ENCODE measurements around the gene PLTP. TPM values are rescaled to one million over a fixed set of nuclear protein-coding genes. Genes with fewer than 3 reads are reported as not detected.

PLTP gene
- total and polyA plus RNA-seq, 4 donors, result 26.9 to 125 (median 80.7) TPM

DNA sequence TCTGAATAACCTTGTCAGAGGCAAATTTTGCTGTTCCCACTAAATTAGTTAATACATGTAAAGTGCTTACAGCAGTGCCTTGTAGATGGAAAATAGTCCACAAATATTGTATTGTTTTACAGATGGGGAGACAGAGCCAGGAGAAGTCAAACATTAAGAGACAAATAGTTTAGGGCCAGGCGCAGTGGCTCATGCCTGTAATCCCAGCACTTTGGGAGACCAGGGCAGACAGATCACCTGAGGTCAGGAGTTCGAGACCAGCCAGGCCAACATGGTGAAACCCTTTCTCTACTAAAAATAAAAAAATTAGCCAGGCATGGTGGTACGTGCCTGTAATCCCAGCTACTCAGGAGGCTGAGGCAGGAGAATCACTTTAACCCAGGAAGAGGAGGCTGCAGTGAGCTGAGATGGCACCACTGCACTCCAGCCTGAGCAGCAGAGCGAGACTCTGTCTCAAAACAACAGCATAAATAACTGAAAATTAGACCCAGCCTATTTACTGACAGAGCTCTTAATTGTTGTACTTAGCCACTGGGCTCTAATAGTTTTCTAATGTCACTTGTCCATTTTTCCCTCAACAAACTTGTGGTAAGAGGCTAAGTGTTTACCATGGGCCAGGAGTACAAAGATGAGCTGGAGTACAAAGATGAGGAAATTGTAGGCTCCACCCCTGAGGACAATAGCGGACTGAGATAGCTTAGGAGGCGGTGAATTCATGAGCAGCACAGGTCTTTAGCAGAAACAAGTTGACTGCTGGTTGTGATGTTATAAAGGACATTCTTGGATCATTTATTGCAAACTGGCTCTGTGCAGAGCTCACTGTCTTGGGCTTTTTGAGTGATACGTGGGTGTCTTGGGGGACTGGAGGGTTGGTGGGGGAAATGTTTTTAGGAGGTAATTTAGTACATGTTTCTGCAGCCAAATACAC is 48.1 kb downstream of the PLTP start:
- no peaks in the 10 kb centered on the region for H3K9me3 ChIP-seq (ENCODE audit: control insufficient read depth in 4 of 4, insufficient read depth in 3 of 4, low read length in 3 of 4)
- H3K4me1 ChIP-seq (ENCODE audit: control insufficient read depth in 5 of 5, insufficient read depth in 5 of 5, low read length in 5 of 5), result peaks cover 0 to 2% (median 0%) of the 10 kb centered on the region in 5 donors
- WGBS, 2 donors, result 90 to 91% methylated on average over 7 of the region's 7 CpGs
- ATAC-seq (ENCODE audit: insufficient read depth, low FRiP score) (no peak), DNase-seq (no peak)
- TF ChIP-seq, protein P1, sequence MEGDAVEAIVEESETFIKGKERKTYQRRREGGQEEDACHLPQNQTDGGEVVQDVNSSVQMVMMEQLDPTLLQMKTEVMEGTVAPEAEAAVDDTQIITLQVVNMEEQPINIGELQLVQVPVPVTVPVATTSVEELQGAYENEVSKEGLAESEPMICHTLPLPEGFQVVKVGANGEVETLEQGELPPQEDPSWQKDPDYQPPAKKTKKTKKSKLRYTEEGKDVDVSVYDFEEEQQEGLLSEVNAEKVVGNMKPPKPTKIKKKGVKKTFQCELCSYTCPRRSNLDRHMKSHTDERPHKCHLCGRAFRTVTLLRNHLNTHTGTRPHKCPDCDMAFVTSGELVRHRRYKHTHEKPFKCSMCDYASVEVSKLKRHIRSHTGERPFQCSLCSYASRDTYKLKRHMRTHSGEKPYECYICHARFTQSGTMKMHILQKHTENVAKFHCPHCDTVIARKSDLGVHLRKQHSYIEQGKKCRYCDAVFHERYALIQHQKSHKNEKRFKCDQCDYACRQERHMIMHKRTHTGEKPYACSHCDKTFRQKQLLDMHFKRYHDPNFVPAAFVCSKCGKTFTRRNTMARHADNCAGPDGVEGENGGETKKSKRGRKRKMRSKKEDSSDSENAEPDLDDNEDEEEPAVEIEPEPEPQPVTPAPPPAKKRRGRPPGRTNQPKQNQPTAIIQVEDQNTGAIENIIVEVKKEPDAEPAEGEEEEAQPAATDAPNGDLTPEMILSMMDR (IDR thresholded peaks at IDR 0.05; ENCODE audit: control extremely low read depth, extremely low read depth), result no peak
- H3K36me3 ChIP-seq (ENCODE audit: control insufficient read depth in 4 of 4, insufficient read depth in 4 of 4, low read length in 4 of 4), result no peaks in the 10 kb centered on the region
- H3K27me3 ChIP-seq (ENCODE audit: control insufficient read depth in 3 of 3, insufficient read depth in 3 of 3, low read length in 2 of 3), result no peaks in the 10 kb centered on the region
- no peak overlapping the region for H3K9ac ChIP-seq (ENCODE audit: insufficient read depth in 1 of 2, low read length in 2 of 2)
- no peak overlapping the region for H3K27ac ChIP-seq (ENCODE audit: low read depth in 1 of 2, low read length in 1 of 2)
- H3K4me3 ChIP-seq, result no peak overlapping the region

DNA sequence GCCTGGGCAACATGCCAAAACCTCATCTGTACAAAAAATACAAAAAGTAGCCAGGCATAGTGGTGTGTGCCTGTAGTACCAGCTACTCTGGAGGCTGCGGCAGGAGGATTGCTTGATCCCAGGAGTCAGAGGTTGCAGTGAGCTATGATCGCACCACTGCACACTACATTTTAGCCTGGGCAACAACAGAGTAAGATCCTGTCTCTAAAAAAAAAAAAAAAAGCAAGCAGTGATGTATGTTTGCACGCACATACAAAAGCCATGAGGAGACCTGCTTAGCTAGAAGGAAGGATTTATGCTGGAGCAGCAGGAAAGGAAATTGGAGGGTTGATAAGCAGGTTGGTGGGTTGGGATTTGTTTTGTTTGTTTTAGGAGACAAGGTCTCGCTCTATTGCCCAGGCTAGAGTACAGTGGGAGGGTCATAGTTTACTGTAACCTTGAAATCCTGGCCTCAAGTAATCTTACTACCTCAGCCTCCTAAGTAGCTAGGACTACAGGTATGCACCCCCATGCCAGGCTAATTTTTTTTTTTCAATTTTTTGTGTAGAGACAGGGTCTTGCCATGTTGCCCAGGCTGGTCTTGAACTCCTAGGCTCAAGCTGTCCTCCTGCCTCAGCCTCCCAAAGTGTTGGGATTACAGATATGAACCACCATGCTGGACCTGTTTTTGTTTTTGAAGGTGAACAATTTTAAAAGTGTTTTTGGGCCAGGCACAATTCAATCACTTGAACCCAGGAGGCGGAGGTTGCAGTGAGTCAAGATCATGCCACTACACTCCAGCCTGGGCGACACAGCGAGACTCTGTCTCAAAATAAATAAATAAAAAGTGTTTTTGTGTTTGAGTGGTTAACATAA is 50.5 kb downstream of the PLTP start:
- H3K27ac ChIP-seq (ENCODE audit: low read depth in 1 of 2, low read length in 1 of 2), result no peak overlapping the region
- H3K9ac ChIP-seq (ENCODE audit: insufficient read depth in 1 of 2, low read length in 2 of 2), result no peak overlapping the region
- H3K27me3 ChIP-seq (ENCODE audit: control insufficient read depth in 3 of 3, insufficient read depth in 3 of 3, low read length in 2 of 3), result no peaks in the 10 kb centered on the region
- H3K4me1 ChIP-seq (ENCODE audit: control insufficient read depth in 5 of 5, insufficient read depth in 5 of 5, low read length in 5 of 5), result peaks cover 2 to 11% (median 7%) of the 10 kb centered on the region in 5 donors
- no peak overlapping the region for H3K4me3 ChIP-seq
- DNase-seq, result peak in 1 of 3 donors; percentile 13
- ATAC-seq (ENCODE audit: insufficient read depth, low FRiP score), result no peak
- peaks cover 0 to 4% (median 0%) of the 10 kb centered on the region in 4 donors for H3K36me3 ChIP-seq (ENCODE audit: control insufficient read depth in 4 of 4, insufficient read depth in 4 of 4, low read length in 4 of 4)
- TF ChIP-seq, protein P1 (IDR thresholded peaks at IDR 0.05; ENCODE audit: control extremely low read depth, extremely low read depth), result no peak
- 92 to 96% methylated on average over 7 of the region's 7 CpGs for WGBS, 2 donors
- H3K9me3 ChIP-seq (ENCODE audit: control insufficient read depth in 4 of 4, insufficient read depth in 3 of 4, low read length in 3 of 4), result no peaks in the 10 kb centered on the region

DNA sequence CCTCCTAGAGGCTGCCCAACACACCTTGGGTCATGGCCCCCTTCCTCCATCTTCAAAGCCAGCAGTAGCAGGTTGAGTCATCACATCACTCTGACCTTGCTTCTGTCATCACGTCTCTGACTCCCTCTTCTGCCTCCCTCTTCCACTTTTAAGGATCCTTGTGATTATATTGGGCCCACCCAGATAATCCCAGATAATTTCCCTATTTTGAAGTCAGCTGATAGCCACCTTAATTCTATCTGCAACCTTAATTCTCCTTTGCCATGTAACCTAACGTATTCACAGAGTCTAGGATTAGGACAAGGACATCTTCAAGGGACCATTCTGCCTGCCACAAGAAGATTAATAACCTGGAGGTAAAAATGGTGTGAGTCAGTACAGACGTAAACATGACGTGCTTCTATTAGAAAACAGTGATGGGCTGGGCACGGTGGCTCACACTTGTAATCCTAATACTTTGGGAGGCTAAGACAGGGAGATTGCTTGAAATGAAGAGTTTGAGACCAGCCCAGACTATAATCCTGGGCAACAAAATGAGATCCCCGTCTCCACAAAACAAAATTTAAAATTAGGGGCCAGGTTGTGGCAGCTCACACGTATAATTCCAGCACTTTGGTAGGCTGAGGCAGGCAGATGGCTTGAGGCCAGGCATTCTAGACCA is 51.3 kb downstream of the PLTP start:
- DNase-seq, result no peak
- WGBS, 2 donors, result 63 to 78% methylated on average over 7 of the region's 7 CpGs

More for the DNA sequence above, 51.3 kb downstream of the PLTP start:
- no peak overlapping the region for H3K27ac ChIP-seq (ENCODE audit: low read depth in 1 of 2, low read length in 1 of 2)
- H3K9ac ChIP-seq (ENCODE audit: insufficient read depth in 1 of 2, low read length in 2 of 2), result no peak overlapping the region
- H3K27me3 ChIP-seq (ENCODE audit: control insufficient read depth in 3 of 3, insufficient read depth in 3 of 3, low read length in 2 of 3), result no peaks in the 10 kb centered on the region
- no peak for ATAC-seq (ENCODE audit: insufficient read depth, low FRiP score)
- H3K9me3 ChIP-seq (ENCODE audit: control insufficient read depth in 4 of 4, insufficient read depth in 3 of 4, low read length in 3 of 4), result no peaks in the 10 kb centered on the region
- H3K4me1 ChIP-seq (ENCODE audit: control insufficient read depth in 5 of 5, insufficient read depth in 5 of 5, low read length in 5 of 5), result peaks cover 2 to 19% (median 12%) of the 10 kb centered on the region in 5 donors
- H3K36me3 ChIP-seq (ENCODE audit: control insufficient read depth in 4 of 4, insufficient read depth in 4 of 4, low read length in 4 of 4), result peaks cover 0 to 4% (median 0%) of the 10 kb centered on the region in 4 donors
- TF ChIP-seq, protein P1 (IDR thresholded peaks at IDR 0.05; ENCODE audit: control extremely low read depth, extremely low read depth), result no peak
- H3K4me3 ChIP-seq, result no peak overlapping the region

All from lung (tissue), 12 donors.